ENCODE measurements around the gene RGS13. TPM values are rescaled to one million over a fixed set of nuclear protein-coding genes. Genes with fewer than 3 reads are reported as not detected.

Gene RGS13
- polyA plus RNA-seq, 3 donors: not detected

DNA sequence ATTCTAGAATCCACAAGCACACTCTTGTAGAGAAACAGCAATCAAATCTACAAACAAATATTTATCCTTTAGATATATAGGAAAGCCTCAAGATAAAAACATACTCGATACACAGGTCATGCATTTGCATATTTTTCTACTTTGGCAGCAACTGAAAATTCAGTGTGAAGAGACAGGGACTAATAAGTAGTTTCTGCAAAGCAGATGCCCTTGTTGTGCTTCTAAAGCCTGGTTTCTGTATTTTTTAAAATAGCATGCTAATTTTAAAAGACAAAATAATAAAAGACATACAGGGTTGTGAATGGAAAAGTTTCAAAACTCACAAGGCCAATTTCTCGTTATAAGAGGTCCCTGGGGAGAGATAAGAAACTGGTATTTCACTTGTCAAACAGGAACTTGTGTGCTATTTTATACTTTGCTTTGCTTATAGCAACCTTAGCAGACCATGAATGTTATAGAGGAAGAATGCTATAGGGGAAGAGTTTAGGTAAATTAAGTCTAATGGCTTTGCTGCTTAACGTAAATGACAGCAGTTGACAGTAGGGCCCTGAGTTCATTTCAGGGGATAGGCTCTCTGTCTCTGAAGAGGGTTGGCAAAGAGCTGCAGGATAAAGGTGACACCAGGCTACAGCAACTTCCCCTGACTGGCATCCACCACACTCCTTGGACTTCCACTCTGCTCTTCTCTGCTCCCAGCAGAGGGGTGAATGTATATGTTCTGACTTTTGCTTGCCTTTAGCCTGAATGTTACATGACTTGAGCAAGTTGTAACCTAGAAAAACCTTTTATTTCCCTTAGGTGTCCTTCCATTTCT is 9.4 kb upstream of the RGS13 start:
- no peak for DNase-seq

DNA sequence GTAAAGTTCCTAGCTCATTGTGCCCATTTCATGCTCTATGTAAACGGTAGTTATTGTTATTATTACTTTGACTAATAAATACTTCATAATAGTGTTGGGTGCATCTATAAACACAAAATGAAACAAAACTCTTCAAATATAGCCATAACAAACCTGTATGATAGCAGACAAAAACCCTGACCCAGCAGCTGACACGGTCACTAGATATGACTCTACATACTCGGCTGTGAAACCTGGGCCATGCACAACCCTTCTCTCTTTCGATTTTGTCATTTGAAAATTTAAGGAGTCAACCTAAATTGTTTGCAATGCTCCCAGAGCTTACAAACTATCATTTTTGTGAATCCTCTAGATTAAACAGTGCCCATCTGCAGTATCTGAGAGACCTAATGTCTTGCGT is 8.0 kb upstream of the RGS13 start:
- DNase-seq: no peak

- no peak for DNase-seq
These were observed 7.4 kb upstream of the RGS13 start for GRCh38 chr1:192628396-192629057.

GRCh38 chr1:192629612-192630011 is 6.3 kb upstream of the RGS13 start:
- no peak for DNase-seq

- DNase-seq: no peak
These were observed 5.2 kb upstream of the RGS13 start for GRCh38 chr1:192630521-192631287.

DNA sequence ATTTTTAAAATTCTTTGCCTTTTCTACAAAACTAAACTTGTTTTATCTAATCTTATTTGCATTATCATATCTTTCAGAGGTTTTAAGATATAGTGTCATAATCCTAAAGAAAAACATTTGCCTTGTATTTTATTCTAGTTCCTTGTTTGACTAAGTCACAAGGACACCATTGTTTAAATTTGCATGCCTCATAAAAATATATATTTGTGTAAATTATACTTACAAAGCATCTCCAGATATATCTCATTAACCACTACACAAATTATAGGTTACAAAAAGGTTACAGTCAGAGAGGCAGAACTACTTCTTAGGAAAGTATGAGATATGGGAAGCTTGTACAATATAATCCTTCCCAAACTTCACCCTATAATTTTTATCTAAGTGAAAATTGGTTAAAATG is 4.2 kb upstream of the RGS13 start:
- no peak for DNase-seq

DNA sequence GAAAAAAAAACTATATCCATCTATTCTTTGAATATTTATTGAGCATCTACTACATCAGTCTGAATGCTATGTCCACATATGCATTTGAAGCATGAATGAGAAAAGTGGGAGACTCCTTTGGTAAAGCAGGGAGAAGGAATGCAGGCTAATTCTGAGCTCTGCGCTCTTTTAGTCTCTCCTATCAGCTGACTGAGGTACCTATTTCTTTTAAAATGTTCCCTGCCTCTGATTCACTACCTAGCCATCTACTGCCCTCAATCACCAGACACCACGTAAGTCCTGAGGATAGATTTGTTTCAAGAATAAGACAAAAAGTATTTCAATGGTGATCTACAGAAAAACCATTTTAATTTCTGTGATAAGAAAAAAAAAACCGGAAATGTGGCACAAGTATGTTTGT is 3.8 kb upstream of the RGS13 start:
- DNase-seq: no peak

DNA sequence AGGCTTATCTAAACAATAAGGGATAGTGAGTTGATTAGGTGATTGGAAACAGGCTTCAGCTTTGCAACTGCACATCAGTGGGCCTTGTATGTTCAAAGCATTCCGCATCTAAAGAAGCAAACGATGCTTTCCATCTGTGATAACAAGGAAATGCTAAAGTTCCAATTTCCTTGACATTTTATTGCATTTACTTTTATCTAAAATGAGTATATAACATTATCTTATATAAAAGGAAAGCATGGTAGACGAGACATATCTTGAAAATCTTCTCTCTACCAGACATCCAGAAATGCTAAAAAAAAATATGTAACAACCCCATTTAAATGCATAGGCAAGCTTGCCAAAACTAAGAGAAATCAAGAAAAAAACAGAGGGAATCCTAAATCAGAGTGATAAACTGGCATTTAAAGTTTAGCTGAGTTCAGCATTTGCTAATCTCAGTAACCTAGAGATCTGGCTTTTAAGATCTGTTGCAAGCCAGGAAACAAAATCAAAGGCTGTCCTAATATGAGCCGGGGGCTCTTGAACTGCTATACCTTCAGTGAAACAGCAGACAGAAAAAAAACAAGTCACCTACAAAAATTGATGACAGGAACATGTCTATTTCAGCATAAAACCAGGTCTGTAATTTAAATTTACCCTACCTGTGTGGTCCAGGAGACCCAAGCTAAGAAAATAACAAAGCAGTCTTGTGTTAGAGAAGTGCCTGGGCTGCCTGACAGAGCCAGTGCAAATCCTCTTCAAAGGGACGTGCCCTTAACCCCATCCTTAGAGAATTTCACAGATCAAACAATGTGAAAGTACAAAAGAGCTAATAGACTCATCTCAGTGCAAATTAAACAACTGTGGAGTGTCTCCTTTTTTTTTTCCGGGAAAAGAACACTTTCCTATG is 3.1 kb upstream of the RGS13 start:
- DNase-seq: no peak

GRCh38 chr1:192633533-192634253 is 2.3 kb upstream of the RGS13 start:
- DNase-seq: no peak

- DNase-seq: no peak
These were observed 906 bp upstream of the RGS13 start for GRCh38 chr1:192635041-192635440.

- DNase-seq: no peak
These were observed 3.8 kb downstream of the RGS13 start for GRCh38 chr1:192639607-192640368.

DNA sequence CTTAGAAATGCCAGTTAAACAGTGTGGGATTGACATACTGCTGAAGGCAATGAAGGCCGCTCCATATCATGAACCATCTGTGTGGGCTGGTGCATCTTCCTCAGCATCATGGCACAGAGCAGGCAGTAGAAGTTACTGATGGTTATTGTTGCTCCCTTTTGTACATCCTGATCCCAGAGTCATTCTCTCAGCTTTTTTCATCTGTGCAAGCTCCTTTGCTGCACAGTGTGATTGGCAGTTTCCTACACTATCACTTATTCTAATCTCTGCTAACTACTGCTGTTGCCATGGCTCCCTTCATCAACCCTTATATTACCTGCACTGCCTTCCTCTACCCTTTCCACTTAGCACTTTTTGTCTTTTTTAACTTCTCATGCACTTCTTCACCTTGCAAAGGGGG is 16.2 kb downstream of the RGS13 start:
- no peak for DNase-seq

DNA sequence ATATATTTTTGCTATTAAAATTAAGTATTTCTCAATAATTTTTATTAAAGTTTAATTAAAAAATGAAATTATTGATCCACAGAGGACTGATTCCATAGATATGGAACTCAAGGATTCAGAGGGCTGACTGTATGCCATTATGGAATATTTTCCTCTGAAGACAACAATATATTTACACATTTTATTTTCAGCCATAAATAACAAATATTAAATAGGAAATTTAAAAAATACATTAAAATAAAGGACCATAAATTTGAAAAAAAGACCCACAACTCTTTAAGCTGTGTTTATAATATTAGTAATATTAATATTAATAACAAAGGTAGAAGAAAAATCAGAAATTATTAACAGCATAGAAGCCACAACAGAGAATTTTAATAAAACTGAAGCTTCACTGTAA is 18.2 kb downstream of the RGS13 start:
- no peak for DNase-seq

DNA sequence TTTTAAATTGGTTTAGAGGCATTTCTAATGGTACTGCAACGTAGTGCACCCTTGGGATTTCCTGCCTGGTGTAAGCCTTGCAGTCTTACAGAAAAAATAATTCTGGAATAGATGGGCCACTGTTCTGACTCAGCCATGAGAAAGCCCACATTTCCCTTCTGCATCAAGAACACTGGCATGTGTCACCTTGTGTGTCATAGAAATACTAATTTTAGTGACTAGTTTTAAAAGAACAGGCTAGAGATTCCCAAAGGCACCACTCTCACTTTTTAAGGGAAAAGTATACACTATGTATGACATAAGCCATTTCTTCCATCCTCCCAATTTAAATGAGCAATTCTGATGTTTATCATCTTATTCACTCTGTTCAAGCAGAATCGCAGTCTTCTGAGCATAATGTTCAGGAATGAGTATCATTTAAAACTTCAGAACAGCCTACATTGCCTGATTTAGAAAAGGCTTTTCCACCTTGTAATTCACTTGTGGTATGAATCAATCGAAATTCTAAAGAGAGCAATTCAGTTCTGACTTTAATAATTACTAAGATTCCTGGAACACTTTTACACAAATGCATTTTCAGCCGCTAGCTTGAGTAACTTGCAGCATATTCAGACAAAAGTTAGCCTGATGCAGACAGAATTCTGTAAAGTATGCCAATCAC is 18.8 kb downstream of the RGS13 start:
- DNase-seq: no peak

- DNase-seq: no peak
These were observed 21.8 kb downstream of the RGS13 start for GRCh38 chr1:192657760-192658159.

GRCh38 chr1:192658255-192658654 is 22.3 kb downstream of the RGS13 start:
- no peak for DNase-seq

GRCh38 chr1:192660613-192661012 is 24.7 kb downstream of the RGS13 start:
- no peak for DNase-seq

DNA sequence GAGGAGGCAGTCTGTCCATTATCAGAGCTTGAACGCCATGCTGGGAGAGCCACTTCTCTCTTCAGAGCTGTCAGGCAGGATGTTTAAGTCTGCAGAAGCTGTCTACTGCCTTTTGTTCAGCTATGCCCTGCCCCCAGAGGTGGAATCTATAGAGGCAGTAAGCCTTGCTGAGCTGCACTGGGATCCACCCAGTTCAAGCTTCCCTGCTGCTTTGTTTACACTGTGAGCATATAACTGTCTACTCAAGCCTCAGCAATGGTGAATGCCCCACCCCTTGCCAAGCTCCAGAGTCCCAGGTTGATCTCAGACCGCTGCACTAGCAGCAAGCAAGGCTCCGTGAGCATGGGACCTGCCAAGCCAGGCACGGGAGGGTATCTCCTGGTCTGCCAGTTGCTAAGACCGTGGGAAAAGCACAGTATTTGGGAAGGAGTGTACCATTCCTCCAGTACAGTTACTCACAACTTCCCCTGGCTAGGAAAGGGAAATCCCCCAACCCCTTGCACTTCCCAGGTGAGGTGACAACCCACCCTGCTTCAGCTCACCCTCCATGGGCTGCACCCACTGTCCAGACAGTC is 32.5 kb downstream of the RGS13 start:
- no peak for DNase-seq

- no peak for DNase-seq
These were observed 33.2 kb downstream of the RGS13 start for GRCh38 chr1:192669174-192669573.
